K562 (cell line): Measurements from ENCODE around the gene EWSR1. TPM values are rescaled to one million over a fixed set of nuclear protein-coding genes. Genes with fewer than 3 reads are reported as not detected.
A peak's percentile ranks its signal among the peaks of the same experiment; 100 is the strongest.

Experiments used
- ATAC-seq: fragments of 200-7000 bp; cut with Tn5 transposase; 3 replicates; pipeline ENCODE4 v1.9.1; 2020; ENCODE audit warnings: moderate library complexity
- BruUV-seq: library from RNA; stranded (reverse); fragments of 400-500 nt; replicated peaks from 2 replicates; lab custom pipeline; 2021; lab: Mats Ljungman, UMichigan
- CTCF ChIA-PET: fragments of 300-600 bp; formaldehyde crosslinking; extraction: SDS; loops from one replicate; lab custom pipeline; 2021; ENCODE audit warnings: low intra/inter-chr PET ratio; lab: Yijun Ruan, JAX
- POLR2A ChIA-PET: fragments of 300-600, 350-650 bp; sonication (Branson Sonifier 250); formaldehyde crosslinking; extraction: SDS; loops from one replicate; lab custom pipeline; 2021; ENCODE audit warnings: antibody characterized with exemption, inconsistent platforms; lab: Yijun Ruan, JAX
- DNase-seq, 4 experiments: peaks; one replicate each; pipeline versions ENCODE4 v3.0.0 to v3.0.0-alpha.2; 2011 to 2018; ENCODE audit warnings: low spot score in 3 of 4, mixed read lengths in 3 of 4; ENCODE audit errors: extremely low read depth in 1 of 4
- FAIRE-seq: peaks from 2 replicates; lab custom pipeline; 2011; peaks lifted over from hg19 to GRCh38; lab: Jason Lieb, UNC
- H2AFZ ChIP-seq: 2 replicates; pipeline ENCODE4 v1.6.0; 2011; ENCODE audit warnings: low read depth, low read length, control low read depth, inconsistent platforms
- H3K27ac ChIP-seq: fragments of 200-600 bp; 3 replicates; pipeline ENCODE4 v1.8.0; 2011; ENCODE audit warnings: low read depth, mild to moderate bottlenecking, control low read depth, inconsistent platforms, low read length, moderate library complexity, mixed read lengths; ENCODE audit errors: extremely low read depth
- H3K27me3 ChIP-seq, 2 experiments: fragments of 300-600 bp in 1 of 2; 2 replicates in 1 of 2; 3 replicates in 1 of 2; pipeline versions ENCODE4 v1.6.0 to v1.8.0; 2011; ENCODE audit warnings: inconsistent platforms in 2 of 2, low read length in 2 of 2, mild to moderate bottlenecking in 1 of 2, mixed read lengths in 1 of 2, moderate library complexity in 1 of 2; ENCODE audit not compliant: control insufficient read depth in 2 of 2, insufficient read depth in 2 of 2
- H3K36me3 ChIP-seq: fragments of 300-600 bp; 3 replicates; pipeline ENCODE4 v1.8.0; 2011; ENCODE audit warnings: mild to moderate bottlenecking, low read length, inconsistent platforms; ENCODE audit not compliant: control insufficient read depth, insufficient read depth
- H3K4me1 ChIP-seq, 2 experiments: fragments of 200-600 bp in 1 of 2; replicated peaks in 1 of 2; 2 replicates in 1 of 2; 3 replicates in 1 of 2; pipeline versions ENCODE4 v1.5.1 to v1.8.0; 2011; ENCODE audit warnings: inconsistent platforms in 2 of 2, low read length in 2 of 2, mild to moderate bottlenecking in 1 of 2, mixed read lengths in 1 of 2, moderate library complexity in 1 of 2; ENCODE audit not compliant: control insufficient read depth in 2 of 2, insufficient read depth in 2 of 2
- H3K4me2 ChIP-seq: 2 replicates; pipeline ENCODE4 v1.6.1; 2011; ENCODE audit warnings: low read length, control low read depth, inconsistent platforms, mixed read lengths; ENCODE audit not compliant: insufficient read depth
- H3K4me3 ChIP-seq: fragments of 200-600 bp; sonication (generic), shearing (Covaris generic); 2 replicates; pipeline ENCODE4 v1.5.1; 2016; ENCODE audit warnings: control low read depth, inconsistent platforms
- H3K79me2 ChIP-seq: fragments of 200-600 bp; 3 replicates; pipeline ENCODE4 v1.8.0; 2011; ENCODE audit warnings: low read length, inconsistent platforms; ENCODE audit not compliant: control insufficient read depth, insufficient read depth
- H3K9ac ChIP-seq, 2 experiments: 2 replicates each; pipeline versions ENCODE4 v1.6.0 to v1.6.1; 2011; ENCODE audit warnings: low read depth in 2 of 2, low read length in 2 of 2, control low read depth in 1 of 2, inconsistent platforms in 1 of 2, mild to moderate bottlenecking in 1 of 2, mixed read lengths in 1 of 2; ENCODE audit not compliant: insufficient read depth in 1 of 2
- H3K9me1 ChIP-seq: one replicate; pipeline ENCODE4 v1.6.0; 2011; ENCODE audit warnings: inconsistent platforms, mild to moderate bottlenecking, low read length, moderate library complexity; ENCODE audit not compliant: control insufficient read depth, insufficient read depth
- H3K9me3 ChIP-seq: replicated peaks from 2 replicates; pipeline ENCODE4 v1.5.1; 2011; ENCODE audit warnings: low read depth, low read length, inconsistent platforms; ENCODE audit not compliant: control insufficient read depth, insufficient read depth
- H4K20me1 ChIP-seq: replicated peaks from 2 replicates; pipeline ENCODE4 v1.6.1; 2011; ENCODE audit warnings: low read length, inconsistent platforms, mixed read lengths; ENCODE audit not compliant: control insufficient read depth, insufficient read depth
- CBFA2T2 ChIP-seq: fragments of 450-650 bp; conservative IDR thresholded peaks from 2 replicates; pipeline ENCODE4 v1.6.1; 2017; ENCODE audit warnings: mild to moderate bottlenecking
- CBFA2T3 ChIP-seq: fragments of 450-650 bp; IDR thresholded peaks from 2 replicates; pipeline ENCODE4 v1.6.1; 2017
- LEF1 ChIP-seq: fragments of 450-650 bp; IDR thresholded peaks from 2 replicates; pipeline ENCODE4 v1.6.1; 2016; ENCODE audit warnings: mild to moderate bottlenecking
- ZBTB7A ChIP-seq: IDR thresholded peaks from 2 replicates; pipeline ENCODE4 v1.6.1; 2011; ENCODE audit warnings: low read depth, mild to moderate bottlenecking, low read length, moderate library complexity, borderline replicate concordance; ENCODE audit not compliant: control insufficient read depth
- ZNF133 ChIP-seq: fragments of 250-450 bp; sonication (Bioruptor Pico); IDR thresholded peaks from 2 replicates; pipeline ENCODE4 v1.4.0; 2020; ENCODE audit warnings: mild to moderate bottlenecking
- WGBS: fragments of 100-300 bp; shearing (Covaris generic); methylation state at CpG from one replicate; pipeline ENCODE4 v1.1.6; 2016; ENCODE audit warnings: low coverage, mixed read lengths; ENCODE audit not compliant: insufficient coverage; ENCODE audit errors: missing lambda C conversion rate; 5-methylcytosine and 5-hydroxymethylcytosine counted together
- in situ Hi-C: fragments of 300-500 bp; cut with MboI; formaldehyde crosslinking; loops from 4 replicates; pipeline ENCODE4 v1.15.0; 2018; ENCODE audit warnings: inconsistent platforms, mixed read lengths
- intact Hi-C: fragments of 100-400 bp; cut with micrococcal nuclease; formaldehyde crosslinking; loops from 2 replicates; pipeline ENCODE4 v1.14.2; 2022
- polyA plus RNA-seq, 8 experiments: library from polyadenylated mRNA; depleted of rRNA in 4 of 8; stranded (reverse) in 5 of 8; unstranded in 3 of 8; fragments of >200 nt; fragmentation: Nextera tagmentation in 2 of 8; fragmentation: Illumina TruSeq in 1 of 8; extraction: Ambion mirVana in 2 of 8; extraction: Trizol in 1 of 8; gene quantifications; 2 replicates each; pipeline versions ENCODE4 v1.2.1 to v1.2.3, GENCODE V29; 2011 to 2014; ENCODE audit warnings: inconsistent platforms in 1 of 8, missing spikeins in 1 of 8
- total RNA-seq, 7 experiments: library from RNA; depleted of rRNA in 6 of 7; stranded (reverse); fragments of >200 nt in 6 of 7; fragmentation: Illumina TruSeq in 2 of 7; extraction: Trizol in 2 of 7; gene quantifications; 2 replicates each; pipeline versions ENCODE4 v1.2.1 to v1.2.3, GENCODE V29; 2011 to 2021; ENCODE audit warnings: low replicate concordance in 1 of 7
- TF ChIP-seq, protein P1 (sequence below): fragments of 250-450 bp; sonication (Bioruptor Pico); IDR thresholded peaks from 2 replicates; pipeline ENCODE4 v1.4.0; 2020; ENCODE audit warnings: mild to moderate bottlenecking, moderate library complexity, borderline replicate concordance
- TF ChIP-seq, protein P2 (sequence below): fragments of 450-650 bp; IDR thresholded peaks from 2 replicates; pipeline ENCODE4 v1.6.1; 2017; ENCODE audit warnings: antibody characterized with exemption, mild to moderate bottlenecking
- TF ChIP-seq, protein P3 (sequence below): fragments of 150-350 bp; IDR thresholded peaks from 2 replicates; pipeline ENCODE4 v1.6.1; 2014; ENCODE audit warnings: low read depth, mild to moderate bottlenecking, low read length, borderline replicate concordance

EWSR1 gene
- total and polyA plus RNA-seq, 9 of the 15 experiments (the other 6 are each of a cell fraction or from before 2014, with no cell fraction given) = 83.3 to 450 (median 239) TPM

DNA sequence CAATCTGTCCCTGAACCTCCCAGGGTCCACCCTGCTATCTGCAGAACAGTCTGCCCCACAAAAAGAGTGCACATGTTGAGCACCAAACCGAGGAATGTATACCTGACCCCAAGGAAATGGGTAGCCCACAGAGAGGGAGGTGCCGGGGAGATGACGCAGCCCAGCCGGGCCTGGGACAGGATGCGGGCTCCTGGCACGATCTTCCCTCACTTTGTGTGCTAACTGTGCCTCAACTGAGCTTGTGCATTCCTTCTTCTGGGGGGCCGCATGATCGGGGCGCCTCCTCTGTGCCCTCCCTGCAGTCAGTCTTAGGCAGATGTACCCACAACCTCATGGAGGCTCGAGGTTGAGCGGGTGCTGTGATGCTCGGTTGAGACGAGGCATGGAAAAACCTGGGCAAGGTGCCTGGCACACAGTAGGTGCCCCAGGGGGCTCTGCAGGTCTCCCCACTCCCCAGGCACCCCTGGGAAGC, 40.8 kb downstream of the EWSR1 start (continued):
- TF ChIP-seq, protein P1, sequence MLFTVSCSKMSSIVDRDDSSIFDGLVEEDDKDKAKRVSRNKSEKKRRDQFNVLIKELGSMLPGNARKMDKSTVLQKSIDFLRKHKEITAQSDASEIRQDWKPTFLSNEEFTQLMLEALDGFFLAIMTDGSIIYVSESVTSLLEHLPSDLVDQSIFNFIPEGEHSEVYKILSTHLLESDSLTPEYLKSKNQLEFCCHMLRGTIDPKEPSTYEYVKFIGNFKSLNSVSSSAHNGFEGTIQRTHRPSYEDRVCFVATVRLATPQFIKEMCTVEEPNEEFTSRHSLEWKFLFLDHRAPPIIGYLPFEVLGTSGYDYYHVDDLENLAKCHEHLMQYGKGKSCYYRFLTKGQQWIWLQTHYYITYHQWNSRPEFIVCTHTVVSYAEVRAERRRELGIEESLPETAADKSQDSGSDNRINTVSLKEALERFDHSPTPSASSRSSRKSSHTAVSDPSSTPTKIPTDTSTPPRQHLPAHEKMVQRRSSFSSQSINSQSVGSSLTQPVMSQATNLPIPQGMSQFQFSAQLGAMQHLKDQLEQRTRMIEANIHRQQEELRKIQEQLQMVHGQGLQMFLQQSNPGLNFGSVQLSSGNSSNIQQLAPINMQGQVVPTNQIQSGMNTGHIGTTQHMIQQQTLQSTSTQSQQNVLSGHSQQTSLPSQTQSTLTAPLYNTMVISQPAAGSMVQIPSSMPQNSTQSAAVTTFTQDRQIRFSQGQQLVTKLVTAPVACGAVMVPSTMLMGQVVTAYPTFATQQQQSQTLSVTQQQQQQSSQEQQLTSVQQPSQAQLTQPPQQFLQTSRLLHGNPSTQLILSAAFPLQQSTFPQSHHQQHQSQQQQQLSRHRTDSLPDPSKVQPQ (CRISPR knock-in tag) = no peak
- TF ChIP-seq, all 486 proteins: peak for 2

DNA sequence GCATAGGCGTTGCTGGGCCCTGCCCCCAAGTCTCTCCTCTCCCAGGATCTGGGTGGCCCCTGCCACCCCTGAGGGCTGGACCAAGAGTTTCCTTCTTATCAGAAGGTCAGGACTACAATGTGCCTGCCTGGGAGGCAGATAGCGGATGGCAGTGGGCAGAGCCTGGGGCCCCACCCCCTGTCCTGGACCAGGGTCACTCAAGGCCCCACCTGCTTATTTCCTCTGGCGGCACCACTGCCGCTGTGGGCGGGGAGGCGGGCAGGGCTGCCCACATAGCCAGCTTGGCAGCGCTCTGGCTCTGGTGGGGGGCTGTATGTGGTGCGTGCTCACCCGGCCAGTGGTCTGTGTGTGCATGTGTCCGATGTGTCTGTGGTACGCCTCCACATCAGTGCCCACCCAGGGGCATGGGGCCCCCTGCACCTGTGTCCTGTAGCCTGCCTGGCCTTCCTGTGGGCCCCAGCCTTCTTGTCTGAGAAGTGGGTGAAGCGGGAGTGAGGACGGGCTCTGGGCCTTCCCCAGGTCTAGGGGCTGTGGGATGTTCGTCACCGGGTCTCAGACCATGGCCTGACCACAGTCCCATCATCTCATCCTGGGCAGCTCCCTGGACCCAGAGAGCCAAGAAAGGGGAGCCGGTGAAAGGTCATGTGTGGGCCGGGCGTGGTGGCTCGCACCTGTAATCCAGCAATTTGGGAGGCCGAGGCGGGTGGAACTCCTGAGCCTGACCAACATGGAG, 41.4 kb downstream of the EWSR1 start:
- CTCF ChIA-PET = no interaction called here
- 72% methylated on average over 12 of the region's 21 CpGs for WGBS
- Histone ChIP-seq H3K9me1 (no peaks in the 10 kb centered on the region), H3K79me2 (peaks cover 18% of the 10 kb centered on the region), H2AFZ (no peak overlapping the region), H3K9me3 (no peaks in the 10 kb centered on the region), H3K4me3 (no peak overlapping the region), H3K27me3 (no peaks in the 10 kb centered on the region), H3K4me2 (peak overlapping the region; percentile 12; the same call in 1 of the 2 replicates), H3K27ac (no peak overlapping the region), H3K36me3 (peaks cover 9% of the 10 kb centered on the region; the same call in 1 of the 3 replicates), H3K4me1 (peaks cover 14 to 88% of the 10 kb centered on the region in 2 experiments; a peak in 4 of 5 replicates), H3K9ac (peak overlapping the region in 1 of 2 experiments; percentile 95; a peak in 2 of 4 replicates), H4K20me1 (no peaks in the 10 kb centered on the region)
- TF ChIP-seq, protein P2, sequence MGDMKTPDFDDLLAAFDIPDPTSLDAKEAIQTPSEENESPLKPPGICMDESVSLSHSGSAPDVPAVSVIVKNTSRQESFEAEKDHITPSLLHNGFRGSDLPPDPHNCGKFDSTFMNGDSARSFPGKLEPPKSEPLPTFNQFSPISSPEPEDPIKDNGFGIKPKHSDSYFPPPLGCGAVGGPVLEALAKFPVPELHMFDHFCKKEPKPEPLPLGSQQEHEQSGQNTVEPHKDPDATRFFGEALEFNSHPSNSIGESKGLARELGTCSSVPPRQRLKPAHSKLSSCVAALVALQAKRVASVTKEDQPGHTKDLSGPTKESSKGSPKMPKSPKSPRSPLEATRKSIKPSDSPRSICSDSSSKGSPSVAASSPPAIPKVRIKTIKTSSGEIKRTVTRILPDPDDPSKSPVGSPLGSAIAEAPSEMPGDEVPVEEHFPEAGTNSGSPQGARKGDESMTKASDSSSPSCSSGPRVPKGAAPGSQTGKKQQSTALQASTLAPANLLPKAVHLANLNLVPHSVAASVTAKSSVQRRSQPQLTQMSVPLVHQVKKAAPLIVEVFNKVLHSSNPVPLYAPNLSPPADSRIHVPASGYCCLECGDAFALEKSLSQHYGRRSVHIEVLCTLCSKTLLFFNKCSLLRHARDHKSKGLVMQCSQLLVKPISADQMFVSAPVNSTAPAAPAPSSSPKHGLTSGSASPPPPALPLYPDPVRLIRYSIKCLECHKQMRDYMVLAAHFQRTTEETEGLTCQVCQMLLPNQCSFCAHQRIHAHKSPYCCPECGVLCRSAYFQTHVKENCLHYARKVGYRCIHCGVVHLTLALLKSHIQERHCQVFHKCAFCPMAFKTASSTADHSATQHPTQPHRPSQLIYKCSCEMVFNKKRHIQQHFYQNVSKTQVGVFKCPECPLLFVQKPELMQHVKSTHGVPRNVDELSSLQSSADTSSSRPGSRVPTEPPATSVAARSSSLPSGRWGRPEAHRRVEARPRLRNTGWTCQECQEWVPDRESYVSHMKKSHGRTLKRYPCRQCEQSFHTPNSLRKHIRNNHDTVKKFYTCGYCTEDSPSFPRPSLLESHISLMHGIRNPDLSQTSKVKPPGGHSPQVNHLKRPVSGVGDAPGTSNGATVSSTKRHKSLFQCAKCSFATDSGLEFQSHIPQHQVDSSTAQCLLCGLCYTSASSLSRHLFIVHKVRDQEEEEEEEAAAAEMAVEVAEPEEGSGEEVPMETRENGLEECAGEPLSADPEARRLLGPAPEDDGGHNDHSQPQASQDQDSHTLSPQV = peak; percentile 29; the same call in 1 of the 2 replicates
- TF ChIP-seq CBFA2T2 = peak; percentile 34
- 0 out of 2 replicates have a peak, but pooled peaks have one; percentile 9 for TF ChIP-seq ZBTB7A
- TF ChIP-seq CBFA2T3 = peak; percentile 56
- no peak for TF ChIP-seq LEF1
- TF ChIP-seq, protein P3, sequence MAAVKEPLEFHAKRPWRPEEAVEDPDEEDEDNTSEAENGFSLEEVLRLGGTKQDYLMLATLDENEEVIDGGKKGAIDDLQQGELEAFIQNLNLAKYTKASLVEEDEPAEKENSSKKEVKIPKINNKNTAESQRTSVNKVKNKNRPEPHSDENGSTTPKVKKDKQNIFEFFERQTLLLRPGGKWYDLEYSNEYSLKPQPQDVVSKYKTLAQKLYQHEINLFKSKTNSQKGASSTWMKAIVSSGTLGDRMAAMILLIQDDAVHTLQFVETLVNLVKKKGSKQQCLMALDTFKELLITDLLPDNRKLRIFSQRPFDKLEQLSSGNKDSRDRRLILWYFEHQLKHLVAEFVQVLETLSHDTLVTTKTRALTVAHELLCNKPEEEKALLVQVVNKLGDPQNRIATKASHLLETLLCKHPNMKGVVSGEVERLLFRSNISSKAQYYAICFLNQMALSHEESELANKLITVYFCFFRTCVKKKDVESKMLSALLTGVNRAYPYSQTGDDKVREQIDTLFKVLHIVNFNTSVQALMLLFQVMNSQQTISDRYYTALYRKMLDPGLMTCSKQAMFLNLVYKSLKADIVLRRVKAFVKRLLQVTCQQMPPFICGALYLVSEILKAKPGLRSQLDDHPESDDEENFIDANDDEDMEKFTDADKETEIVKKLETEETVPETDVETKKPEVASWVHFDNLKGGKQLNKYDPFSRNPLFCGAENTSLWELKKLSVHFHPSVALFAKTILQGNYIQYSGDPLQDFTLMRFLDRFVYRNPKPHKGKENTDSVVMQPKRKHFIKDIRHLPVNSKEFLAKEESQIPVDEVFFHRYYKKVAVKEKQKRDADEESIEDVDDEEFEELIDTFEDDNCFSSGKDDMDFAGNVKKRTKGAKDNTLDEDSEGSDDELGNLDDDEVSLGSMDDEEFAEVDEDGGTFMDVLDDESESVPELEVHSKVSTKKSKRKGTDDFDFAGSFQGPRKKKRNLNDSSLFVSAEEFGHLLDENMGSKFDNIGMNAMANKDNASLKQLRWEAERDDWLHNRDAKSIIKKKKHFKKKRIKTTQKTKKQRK = no peak
- no peak for TF ChIP-seq ZNF133 (CRISPR knock-in tag)
- FAIRE-seq = no peak
- peak in 3 of 4 experiments; percentile 28 to 33 (median 32) for DNase-seq
- in situ Hi-C loops (no loop called here), intact Hi-C loops (no loop called here)
- ATAC-seq = no peak
- no TSS peak for BruUV-seq
- POLR2A ChIA-PET = no interaction called here
